ENCODE measurements around the gene CHST11.

Gene CHST11

DNA sequence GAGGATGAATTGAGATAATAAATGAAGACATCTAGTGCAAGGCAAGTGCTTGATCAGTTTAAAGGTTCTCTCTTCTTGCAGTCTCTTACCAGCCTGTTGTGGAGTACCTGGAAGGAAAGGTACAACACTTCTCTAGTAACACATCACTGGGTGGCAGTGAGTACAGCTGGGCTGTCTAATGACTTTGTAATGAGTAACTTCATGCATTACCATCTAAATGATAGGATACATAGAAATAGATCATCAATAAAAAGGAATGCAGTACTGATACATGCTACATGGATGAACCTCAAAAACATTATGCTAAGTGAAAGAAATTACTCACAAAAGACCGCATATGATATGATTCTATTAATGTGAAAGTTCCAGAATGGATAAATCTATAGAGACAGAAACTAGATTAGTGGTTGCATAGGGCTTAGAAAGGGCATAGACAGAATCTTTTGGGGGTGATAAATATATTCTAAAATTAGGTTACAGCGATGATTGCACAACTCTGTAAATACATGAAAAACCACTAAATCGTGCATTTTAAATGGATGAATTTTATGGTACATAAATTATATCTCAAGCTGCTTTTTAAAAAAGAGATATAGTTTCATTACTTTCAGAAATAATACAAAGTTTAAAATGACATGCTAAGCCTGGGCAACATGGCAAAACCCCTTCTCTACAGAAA, 224.4 kb downstream of the CHST11 start:
- no peak for DNase-seq

DNA sequence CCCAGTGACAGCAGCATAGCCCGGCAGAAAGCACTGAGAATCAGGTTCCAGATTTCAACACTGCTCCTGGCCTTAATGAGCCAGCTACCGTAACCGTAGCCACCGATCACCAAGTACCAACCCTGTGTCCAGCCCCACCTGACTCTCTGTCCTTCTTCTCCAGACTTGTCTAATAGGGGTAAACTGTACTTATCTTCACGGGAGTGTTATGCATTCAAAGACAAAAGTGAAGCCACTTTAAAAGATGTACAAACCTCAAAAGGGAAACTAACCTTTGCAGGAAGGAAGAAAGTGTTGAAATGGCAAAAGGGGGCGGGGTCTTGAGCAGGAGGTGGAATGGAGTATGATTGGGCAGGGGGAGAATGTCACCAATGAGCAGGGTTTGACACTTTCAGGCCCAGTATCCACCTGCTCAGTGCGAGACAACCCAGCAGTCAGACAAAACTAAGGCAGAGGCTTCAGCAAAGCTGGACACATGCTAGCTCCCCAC, 226.1 kb downstream of the CHST11 start:
- peak; percentile 75 to 84 for DNase-seq

GRCh38 chr12:104683831-104684503, 227.2 kb downstream of the CHST11 start:
- DNase-seq, result no peak

- no peak for DNase-seq
Measured at GRCh38 chr12:104684884-104685283, 228.1 kb downstream of the CHST11 start.

DNA sequence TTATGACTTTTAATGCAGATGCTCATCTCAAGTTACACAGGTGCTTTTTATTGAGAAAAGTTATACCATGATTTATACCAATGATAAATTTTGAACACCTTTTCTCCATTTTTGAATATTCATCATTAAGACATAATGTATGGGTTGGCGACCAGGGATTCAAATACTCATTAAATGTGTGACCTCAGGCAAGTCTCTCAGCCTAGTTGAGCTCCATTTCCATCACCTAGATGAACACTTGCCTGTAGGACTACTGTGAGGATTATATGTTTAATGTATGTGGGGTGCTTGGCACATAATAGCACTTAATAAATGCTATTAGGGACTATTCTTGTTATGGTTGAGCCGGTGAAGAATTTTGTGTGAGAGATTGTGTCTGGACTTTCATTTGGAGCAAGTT, 228.6 kb downstream of the CHST11 start:
- DNase-seq, result no peak

- DNase-seq, result no peak
Measured at GRCh38 chr12:104686196-104686595, 229.4 kb downstream of the CHST11 start.

DNA sequence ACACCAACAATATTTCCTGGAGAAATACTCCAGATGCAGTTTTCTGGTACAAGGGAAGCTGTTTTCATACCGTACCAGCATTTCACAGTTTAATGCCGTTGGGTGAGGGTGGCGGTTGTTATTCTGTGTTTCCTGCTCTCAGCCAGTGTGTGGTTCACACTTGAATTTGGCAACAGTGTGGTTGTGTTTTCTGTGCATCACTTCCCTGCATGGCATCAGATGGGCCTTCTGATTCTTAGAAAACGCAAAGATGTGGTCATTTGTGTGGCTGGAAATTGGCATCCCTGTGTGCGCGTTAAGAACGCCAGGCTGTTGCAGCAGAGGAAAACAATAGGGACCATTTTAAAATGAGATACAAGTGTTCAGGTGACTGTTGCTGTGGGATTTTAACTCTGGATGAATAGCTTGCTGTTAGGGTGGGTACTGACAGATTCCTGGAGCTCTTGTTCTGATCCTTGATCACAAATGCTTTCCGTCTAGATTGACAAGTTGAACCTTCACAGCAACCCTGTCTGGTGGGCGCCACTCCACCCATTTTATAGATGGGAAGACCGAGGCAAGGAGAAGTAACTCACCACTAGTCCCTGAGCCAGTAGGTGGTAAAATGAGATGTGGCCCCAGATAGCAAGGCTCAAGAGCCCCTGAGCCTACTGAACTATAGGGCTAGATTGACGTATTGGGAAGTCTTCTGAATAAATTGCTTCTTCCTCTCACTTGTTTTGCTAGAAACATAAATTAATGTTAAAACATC, 231.2 kb downstream of the CHST11 start:
- peak; percentile 56 to 67 for DNase-seq

DNA sequence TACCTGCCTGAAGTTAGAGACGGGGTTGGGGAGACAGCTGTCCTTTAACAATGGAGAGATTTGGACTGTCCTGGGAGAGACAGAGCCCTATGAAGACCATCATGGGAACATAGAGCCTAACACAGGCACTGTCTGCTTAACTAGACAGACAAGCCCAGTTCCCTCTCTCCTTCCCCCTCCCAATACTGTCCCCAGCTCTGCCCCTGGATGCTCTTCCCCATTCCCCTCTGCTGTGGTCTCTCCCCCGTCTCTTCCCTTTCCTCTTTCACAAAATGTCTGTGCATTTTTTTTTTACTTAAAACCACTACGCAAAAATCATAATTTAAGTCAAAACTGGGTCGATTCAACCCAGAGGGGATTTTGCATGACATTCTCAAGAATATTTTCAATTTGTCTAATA, 232.9 kb downstream of the CHST11 start:
- no peak for DNase-seq

GRCh38 chr12:104691721-104692556, 235.2 kb downstream of the CHST11 start:
- no peak for DNase-seq

DNA sequence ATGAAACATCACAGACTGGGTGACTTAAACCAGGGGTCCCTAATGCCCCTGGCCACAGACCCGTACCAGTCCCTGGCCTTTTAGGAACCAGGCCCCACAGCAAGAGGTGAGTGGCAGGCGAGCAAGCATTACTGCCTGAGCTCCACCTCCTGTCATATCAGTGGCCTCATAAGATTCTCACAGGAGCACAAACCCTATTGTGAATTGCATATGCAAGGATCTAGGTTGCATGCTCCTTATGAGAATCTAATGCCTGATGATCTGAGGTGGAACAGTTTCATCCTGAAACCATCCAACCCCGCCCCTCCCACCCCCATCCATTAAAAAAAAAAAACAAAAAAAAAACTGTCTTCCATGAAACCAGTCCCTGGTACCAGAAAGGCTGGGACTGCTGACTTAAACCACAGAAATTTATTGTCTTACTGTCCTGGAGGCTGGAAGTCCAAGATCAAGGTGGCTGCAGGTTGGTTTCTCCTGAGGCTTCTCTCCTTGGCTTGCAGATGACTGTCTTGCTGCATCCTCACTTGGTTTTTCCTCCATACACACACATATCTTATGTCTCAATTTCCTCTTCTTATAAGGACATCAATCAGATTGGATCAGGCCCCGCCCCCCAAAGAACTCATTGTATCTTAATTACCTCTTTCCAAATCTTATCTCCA, 235.9 kb downstream of the CHST11 start:
- DNase-seq, result no peak

DNA sequence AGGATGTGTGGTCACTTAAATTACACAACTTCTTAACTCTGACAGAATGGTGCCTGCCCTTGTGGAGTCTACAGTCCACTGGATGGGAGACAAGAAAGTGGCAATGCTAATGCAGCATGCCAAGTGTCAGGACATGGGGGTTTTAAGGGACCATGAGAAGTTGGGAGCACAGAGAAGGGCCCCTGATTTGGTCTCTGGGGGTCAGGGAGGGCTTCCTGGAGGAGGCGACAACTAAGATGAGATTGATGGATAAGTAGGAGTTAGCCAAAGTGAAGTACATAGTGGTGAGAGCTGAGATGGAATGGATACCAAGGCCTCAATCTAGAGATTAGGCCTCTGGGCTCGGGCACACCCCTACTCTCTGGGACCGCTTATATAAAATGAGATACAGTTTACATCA, 236.7 kb downstream of the CHST11 start:
- no peak for DNase-seq

DNA sequence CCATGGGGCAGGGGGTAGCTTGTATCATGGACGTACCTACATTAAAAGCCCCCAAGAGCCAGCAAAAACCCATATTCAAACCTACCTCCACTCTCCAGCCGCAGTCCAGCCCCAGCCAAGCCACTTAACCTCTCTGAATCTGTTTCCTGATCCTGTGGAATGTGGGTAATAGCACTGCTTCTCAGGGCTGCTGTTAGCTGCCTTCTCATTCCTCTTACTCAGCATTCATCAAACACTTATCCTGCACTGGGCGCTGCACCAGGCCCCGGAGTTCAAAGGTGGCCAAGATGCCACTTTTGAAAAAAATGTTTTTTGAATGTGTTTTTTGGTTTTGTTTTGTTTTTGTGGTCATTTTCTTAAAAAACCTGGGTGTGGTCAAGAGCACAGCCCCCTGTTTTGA, 237.4 kb downstream of the CHST11 start:
- DNase-seq, result no peak

DNA sequence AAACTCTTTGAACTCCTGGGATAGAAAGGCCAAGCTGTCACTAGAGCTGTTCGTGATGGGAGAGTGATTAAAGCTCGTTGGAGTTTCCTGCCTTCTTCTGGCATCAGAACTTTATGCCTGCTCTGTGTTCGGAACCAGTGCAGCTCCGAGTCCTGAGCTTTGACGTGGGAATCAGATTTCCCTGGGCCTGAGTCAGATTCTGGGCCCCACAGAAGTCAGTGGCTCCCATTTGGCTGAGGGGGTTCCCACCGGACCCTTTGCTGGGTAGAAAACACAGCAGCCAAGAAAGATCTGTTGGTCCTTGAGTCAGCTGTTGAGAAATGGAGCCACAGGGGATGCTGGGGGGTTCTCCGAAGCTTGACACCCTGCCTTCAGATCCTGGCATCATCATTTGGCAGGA, 238.0 kb downstream of the CHST11 start:
- no peak for DNase-seq

DNA sequence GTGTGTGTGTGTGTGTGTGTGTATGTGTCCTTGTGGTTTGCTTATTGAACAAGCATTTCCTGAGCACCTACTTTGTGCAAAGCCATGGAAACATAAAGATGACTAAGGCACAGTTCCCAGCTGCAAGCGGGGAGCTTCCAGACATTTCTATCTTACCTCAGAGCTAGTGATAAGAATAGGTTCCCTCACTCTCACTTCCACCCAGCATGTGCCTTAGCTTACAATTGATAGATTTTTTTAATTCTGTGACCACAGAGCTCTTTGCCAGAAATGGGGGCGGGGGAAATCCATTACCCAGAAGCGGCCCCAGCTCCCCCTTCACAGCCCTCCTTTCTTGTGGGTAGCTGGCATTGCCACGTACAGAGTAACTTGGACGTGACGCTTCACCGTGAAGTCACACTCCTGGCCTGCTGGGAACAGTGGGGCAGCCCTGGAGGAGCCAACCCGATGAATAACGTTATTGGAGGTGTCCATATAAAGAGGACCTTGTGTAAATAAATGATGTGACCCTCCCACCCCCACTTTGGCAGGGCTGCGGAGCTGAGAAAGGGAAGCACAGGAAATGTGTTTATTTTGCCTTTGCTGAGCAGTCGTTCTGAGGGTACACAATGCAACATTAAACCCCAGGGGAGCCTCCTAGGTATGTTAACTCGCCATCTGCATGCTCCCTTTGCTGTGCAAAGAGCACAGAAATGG, 238.9 kb downstream of the CHST11 start:
- DNase-seq, result peak; percentile 65 to 83

- DNase-seq, result no peak
Measured at GRCh38 chr12:104697186-104697585, 240.4 kb downstream of the CHST11 start.

- DNase-seq, result no peak
Measured at GRCh38 chr12:104698871-104699270, 242.1 kb downstream of the CHST11 start.

DNA sequence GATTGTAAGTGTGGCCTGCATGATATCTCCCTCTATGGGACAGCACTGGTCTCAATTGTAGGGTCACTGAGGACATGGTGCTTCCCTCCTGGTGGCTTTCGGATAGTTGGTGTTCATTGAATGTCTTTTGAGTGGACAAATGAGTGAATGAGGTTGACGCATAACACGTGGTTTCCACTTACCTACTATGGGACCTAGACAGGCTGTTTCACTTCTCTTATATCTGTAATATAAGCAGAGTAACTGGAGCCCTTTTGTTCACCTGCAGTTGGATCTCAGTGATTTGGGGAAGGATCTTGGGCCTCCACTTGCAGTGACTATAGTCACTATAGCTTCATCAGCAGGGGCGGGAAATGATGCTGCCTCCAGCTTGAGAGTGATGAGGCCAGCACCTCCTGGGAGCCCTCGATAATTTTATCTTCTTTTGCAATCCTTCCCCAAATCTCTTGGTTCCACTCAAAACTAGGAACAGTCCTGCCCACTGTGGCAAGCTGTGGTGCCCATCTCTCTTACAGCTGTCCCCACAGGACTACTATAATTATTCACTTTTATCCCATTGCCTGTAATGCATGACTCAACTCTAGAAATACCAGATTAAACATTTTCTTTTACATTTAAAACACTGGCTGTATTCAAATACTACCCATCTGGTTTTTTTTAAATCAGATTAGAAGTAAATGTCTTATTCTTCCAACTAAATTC, 242.9 kb downstream of the CHST11 start:
- no peak for DNase-seq

DNA sequence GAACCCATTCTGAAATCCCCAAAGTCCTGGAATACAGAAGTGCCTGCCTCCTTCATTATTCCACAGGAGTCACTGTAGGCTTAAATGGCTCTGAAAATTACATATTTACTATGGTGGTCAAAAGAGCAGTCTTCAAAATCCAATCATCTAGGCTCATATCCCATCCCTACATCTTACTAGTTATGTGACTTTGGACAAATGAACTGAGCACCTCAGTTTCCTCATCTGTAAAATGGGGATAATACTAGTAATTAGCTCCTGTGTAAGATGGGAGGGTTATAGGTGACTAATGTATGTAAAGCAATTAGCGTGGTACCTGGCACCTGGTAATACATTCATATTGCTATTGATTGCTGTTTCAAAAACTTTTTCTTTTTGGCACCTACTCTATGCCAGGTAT, 243.6 kb downstream of the CHST11 start:
- DNase-seq, result no peak

GRCh38 chr12:104701301-104701700, 244.6 kb downstream of the CHST11 start:
- no peak for DNase-seq

DNA sequence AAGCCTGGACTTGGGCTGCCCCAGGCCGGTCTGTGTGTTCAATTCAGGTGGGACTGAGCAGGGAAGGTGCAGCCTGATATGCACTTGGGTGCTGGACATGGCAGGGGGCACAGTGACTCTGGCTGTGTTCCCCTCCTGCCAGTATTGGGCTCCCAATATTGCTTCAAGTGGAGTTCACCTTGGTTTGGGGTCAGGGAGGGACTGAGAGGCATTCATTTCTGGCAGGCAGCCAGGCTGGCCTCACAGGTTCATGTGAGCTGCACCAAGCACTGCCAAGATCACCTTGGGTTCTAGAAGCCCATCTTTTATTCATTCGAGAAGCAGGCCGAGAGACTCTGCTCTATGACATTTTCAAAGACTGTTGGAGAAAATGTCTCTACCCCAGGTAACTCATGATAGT, 245.0 kb downstream of the CHST11 start:
- no peak for DNase-seq

DNA sequence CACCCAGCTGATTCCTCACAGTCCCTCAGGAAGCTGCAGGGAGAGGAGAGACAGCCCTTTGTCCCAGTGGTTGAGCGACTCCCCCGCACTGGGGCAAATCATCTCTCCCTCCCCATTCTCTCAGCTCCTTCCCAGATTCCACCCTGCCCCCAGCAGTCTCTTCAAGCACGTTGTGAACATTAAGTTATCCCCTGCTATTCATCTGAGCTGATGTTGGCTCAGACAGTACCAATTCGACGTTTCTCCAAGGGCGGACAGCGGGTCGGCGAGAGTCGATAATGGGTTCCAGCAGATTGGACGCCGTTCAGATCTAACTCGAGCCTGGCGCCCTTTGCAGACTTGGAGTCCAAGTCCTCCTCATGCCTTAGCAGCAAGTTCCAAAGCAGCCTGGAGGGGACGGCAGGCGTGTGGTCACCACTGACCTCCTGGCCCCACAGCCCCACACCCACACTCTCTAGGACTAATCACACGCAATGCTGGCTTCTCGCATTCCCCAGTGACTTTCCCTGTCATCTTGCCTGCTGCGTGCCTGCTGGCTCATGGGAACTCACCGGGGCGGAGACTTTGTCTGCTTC, 245.9 kb downstream of the CHST11 start:
- DNase-seq, result no peak

All from CD4-positive, alpha-beta T cell treated with Interleukin-4 for 1 hour (primary cell).